ENCODE data around the gene SMPX.

The SMPX gene

GRCh38 chrX:21744721-21745120 is 13.2 kb downstream of the SMPX start:
- Histone ChIP-seq H3K4me3 (ENCODE audit: low read depth, low read length) (no peak overlapping the region), H3K27me3 (ENCODE audit: control insufficient read depth, insufficient read depth, low read length) (0 out of 2 replicates have a peak, but pooled peaks cover 4% of the 10 kb centered on the region), H3K9me3 (ENCODE audit: control insufficient read depth, insufficient read depth, low read length) (no peaks in the 10 kb centered on the region), H3K9ac (ENCODE audit: low read depth, low read length) (no peak overlapping the region), H3K4me1 (ENCODE audit: control insufficient read depth, insufficient read depth, low read length) (peaks cover 58% of the 10 kb centered on the region), H3K36me3 (ENCODE audit: control insufficient read depth, insufficient read depth, low read length) (no peaks in the 10 kb centered on the region), H3K27ac (ENCODE audit: low read depth, low read length) (no peak overlapping the region)

- Histone ChIP-seq H3K9me3 (ENCODE audit: control insufficient read depth, insufficient read depth, low read length) (no peaks in the 10 kb centered on the region), H3K4me3 (ENCODE audit: low read depth, low read length) (no peak overlapping the region)
These were observed 13.9 kb downstream of the SMPX start for GRCh38 chrX:21744060-21744459.

GRCh38 chrX:21741869-21742701 is 15.8 kb downstream of the SMPX start:
- no peaks in the 10 kb centered on the region for H3K9me3 ChIP-seq (ENCODE audit: control insufficient read depth, insufficient read depth, low read length)
- H3K4me1 ChIP-seq (ENCODE audit: control insufficient read depth, insufficient read depth, low read length), result peaks cover 53% of the 10 kb centered on the region
- H3K4me3 ChIP-seq (ENCODE audit: low read depth, low read length), result no peak overlapping the region
- H3K27ac ChIP-seq (ENCODE audit: low read depth, low read length), result no peak overlapping the region
- H3K36me3 ChIP-seq (ENCODE audit: control insufficient read depth, insufficient read depth, low read length), result no peaks in the 10 kb centered on the region
- H3K27me3 ChIP-seq (ENCODE audit: control insufficient read depth, insufficient read depth, low read length), result no peaks in the 10 kb centered on the region
- no peak overlapping the region for H3K9ac ChIP-seq (ENCODE audit: low read depth, low read length)

More at GRCh38 chrX:21744060-21744459, 13.9 kb downstream of the SMPX start:
- H3K36me3 ChIP-seq (ENCODE audit: control insufficient read depth, insufficient read depth, low read length), result no peaks in the 10 kb centered on the region
- H3K4me1 ChIP-seq (ENCODE audit: control insufficient read depth, insufficient read depth, low read length), result peaks cover 64% of the 10 kb centered on the region
- no peak overlapping the region for H3K9ac ChIP-seq (ENCODE audit: low read depth, low read length)
- 0 out of 2 replicates have a peak, but pooled peaks cover 4% of the 10 kb centered on the region for H3K27me3 ChIP-seq (ENCODE audit: control insufficient read depth, insufficient read depth, low read length)
- no peak overlapping the region for H3K27ac ChIP-seq (ENCODE audit: low read depth, low read length)

GRCh38 chrX:21741364-21741763 is 16.6 kb downstream of the SMPX start:
- Histone ChIP-seq H3K9me3 (ENCODE audit: control insufficient read depth, insufficient read depth, low read length) (no peaks in the 10 kb centered on the region), H3K36me3 (ENCODE audit: control insufficient read depth, insufficient read depth, low read length) (no peaks in the 10 kb centered on the region), H3K4me1 (ENCODE audit: control insufficient read depth, insufficient read depth, low read length) (peaks cover 46% of the 10 kb centered on the region), H3K9ac (ENCODE audit: low read depth, low read length) (no peak overlapping the region), H3K27me3 (ENCODE audit: control insufficient read depth, insufficient read depth, low read length) (peaks cover 2% of the 10 kb centered on the region; the same call in 1 of the 2 replicates), H3K27ac (ENCODE audit: low read depth, low read length) (no peak overlapping the region), H3K4me3 (ENCODE audit: low read depth, low read length) (no peak overlapping the region)

GRCh38 chrX:21740329-21741274 is 17.3 kb downstream of the SMPX start:
- peaks cover 40% of the 10 kb centered on the region for H3K4me1 ChIP-seq (ENCODE audit: control insufficient read depth, insufficient read depth, low read length)
- no peaks in the 10 kb centered on the region for H3K36me3 ChIP-seq (ENCODE audit: control insufficient read depth, insufficient read depth, low read length)
- H3K27ac ChIP-seq (ENCODE audit: low read depth, low read length), result peak overlapping the region; percentile 71
- H3K27me3 ChIP-seq (ENCODE audit: control insufficient read depth, insufficient read depth, low read length), result peaks cover 5% of the 10 kb centered on the region; the same call in 1 of the 2 replicates
- H3K4me3 ChIP-seq (ENCODE audit: low read depth, low read length), result no peak overlapping the region
- H3K9me3 ChIP-seq (ENCODE audit: control insufficient read depth, insufficient read depth, low read length), result no peaks in the 10 kb centered on the region
- H3K9ac ChIP-seq (ENCODE audit: low read depth, low read length), result no peak overlapping the region

- peak overlapping the region; percentile 85 for H3K27ac ChIP-seq (ENCODE audit: low read depth, low read length)
- H3K27me3 ChIP-seq (ENCODE audit: control insufficient read depth, insufficient read depth, low read length), result peaks cover 5% of the 10 kb centered on the region; the same call in 1 of the 2 replicates
- H3K4me3 ChIP-seq (ENCODE audit: low read depth, low read length), result peak overlapping the region; percentile 65
- H3K9ac ChIP-seq (ENCODE audit: low read depth, low read length), result peak overlapping the region; percentile 21; the same call in 1 of the 2 replicates
- no peaks in the 10 kb centered on the region for H3K9me3 ChIP-seq (ENCODE audit: control insufficient read depth, insufficient read depth, low read length)
- H3K4me1 ChIP-seq (ENCODE audit: control insufficient read depth, insufficient read depth, low read length), result peaks cover 36% of the 10 kb centered on the region
- no peaks in the 10 kb centered on the region for H3K36me3 ChIP-seq (ENCODE audit: control insufficient read depth, insufficient read depth, low read length)
These were observed 19.0 kb downstream of the SMPX start for GRCh38 chrX:21738950-21739287.

GRCh38 chrX:21738210-21738949 is 19.5 kb downstream of the SMPX start:
- Histone ChIP-seq H3K9me3 (ENCODE audit: control insufficient read depth, insufficient read depth, low read length) (no peaks in the 10 kb centered on the region), H3K9ac (ENCODE audit: low read depth, low read length) (peak overlapping the region; percentile 21; the same call in 1 of the 2 replicates), H3K27me3 (ENCODE audit: control insufficient read depth, insufficient read depth, low read length) (peaks cover 5% of the 10 kb centered on the region; the same call in 1 of the 2 replicates), H3K36me3 (ENCODE audit: control insufficient read depth, insufficient read depth, low read length) (no peaks in the 10 kb centered on the region), H3K4me3 (ENCODE audit: low read depth, low read length) (peak overlapping the region; percentile 65), H3K27ac (ENCODE audit: low read depth, low read length) (peak overlapping the region; percentile 85), H3K4me1 (ENCODE audit: control insufficient read depth, insufficient read depth, low read length) (peaks cover 30% of the 10 kb centered on the region)

- H3K9me3 ChIP-seq (ENCODE audit: control insufficient read depth, insufficient read depth, low read length), result no peaks in the 10 kb centered on the region
- H3K27me3 ChIP-seq (ENCODE audit: control insufficient read depth, insufficient read depth, low read length), result peaks cover 7% of the 10 kb centered on the region; the same call in 1 of the 2 replicates
- no peak overlapping the region for H3K4me3 ChIP-seq (ENCODE audit: low read depth, low read length)
- H3K4me1 ChIP-seq (ENCODE audit: control insufficient read depth, insufficient read depth, low read length), result peaks cover 22% of the 10 kb centered on the region
- no peaks in the 10 kb centered on the region for H3K36me3 ChIP-seq (ENCODE audit: control insufficient read depth, insufficient read depth, low read length)
- no peak overlapping the region for H3K27ac ChIP-seq (ENCODE audit: low read depth, low read length)
- no peak overlapping the region for H3K9ac ChIP-seq (ENCODE audit: low read depth, low read length)
These were observed 22.2 kb downstream of the SMPX start for GRCh38 chrX:21735768-21736127.

- Histone ChIP-seq H3K9ac (ENCODE audit: low read depth, low read length) (no peak overlapping the region), H3K4me1 (ENCODE audit: control insufficient read depth, insufficient read depth, low read length) (peaks cover 17% of the 10 kb centered on the region), H3K36me3 (ENCODE audit: control insufficient read depth, insufficient read depth, low read length) (no peaks in the 10 kb centered on the region), H3K9me3 (ENCODE audit: control insufficient read depth, insufficient read depth, low read length) (no peaks in the 10 kb centered on the region), H3K27me3 (ENCODE audit: control insufficient read depth, insufficient read depth, low read length) (peaks cover 7% of the 10 kb centered on the region; the same call in 1 of the 2 replicates), H3K27ac (ENCODE audit: low read depth, low read length) (no peak overlapping the region), H3K4me3 (ENCODE audit: low read depth, low read length) (no peak overlapping the region)
These were observed 22.7 kb downstream of the SMPX start for GRCh38 chrX:21735038-21735767.

GRCh38 chrX:21734175-21734574 is 23.7 kb downstream of the SMPX start:
- Histone ChIP-seq H3K4me3 (ENCODE audit: low read depth, low read length) (no peak overlapping the region), H3K4me1 (ENCODE audit: control insufficient read depth, insufficient read depth, low read length) (peaks cover 7% of the 10 kb centered on the region), H3K27ac (ENCODE audit: low read depth, low read length) (no peak overlapping the region)

More at GRCh38 chrX:21734175-21734574, 23.7 kb downstream of the SMPX start:
- Histone ChIP-seq H3K9me3 (ENCODE audit: control insufficient read depth, insufficient read depth, low read length) (no peaks in the 10 kb centered on the region), H3K9ac (ENCODE audit: low read depth, low read length) (no peak overlapping the region), H3K36me3 (ENCODE audit: control insufficient read depth, insufficient read depth, low read length) (no peaks in the 10 kb centered on the region), H3K27me3 (ENCODE audit: control insufficient read depth, insufficient read depth, low read length) (peaks cover 7% of the 10 kb centered on the region; the same call in 1 of the 2 replicates)

All from HUES48 (cell line).